Epithelial cell of proximal tubule (primary cell): ENCODE data around the gene PLEKHJ1. TPM values are rescaled to one million over a fixed set of nuclear protein-coding genes. Genes with fewer than 3 reads are reported as not detected.
A peak's percentile ranks its signal among the peaks of the same experiment; 100 is the strongest.

Source experiments
- DNase-seq: peaks from one replicate; pipeline ENCODE4 v3.0.0-alpha.2; 2011; ENCODE audit warnings: low read depth
- H3K4me3 ChIP-seq: 2 replicates; pipeline ENCODE4 v1.5.1; 2011; ENCODE audit warnings: low read depth, mild to moderate bottlenecking, low read length
- CTCF ChIP-seq: conservative IDR thresholded peaks from 2 replicates; pipeline ENCODE4 v1.5.1; 2012; ENCODE audit warnings: low read depth, mild to moderate bottlenecking, low read length
- total RNA-seq: library from RNA; depleted of rRNA; stranded (reverse); fragments of >200 nt; gene quantifications from 2 replicates; pipeline ENCODE4 v1.2.3, GENCODE V29; 2015

The PLEKHJ1 gene
- total RNA-seq, 1 donor from 2014 or later = 167 TPM

GRCh38 chr19:2278459-2279158, 42.5 kb upstream of the PLEKHJ1 start:
- no peak overlapping the region for H3K4me3 ChIP-seq
- TF ChIP-seq CTCF = no peak
- no peak for DNase-seq

GRCh38 chr19:2277138-2277537, 41.0 kb upstream of the PLEKHJ1 start:
- no peak for DNase-seq
- H3K4me3 ChIP-seq = no peak overlapping the region
- no peak for TF ChIP-seq CTCF

GRCh38 chr19:2276429-2276986, 40.4 kb upstream of the PLEKHJ1 start:
- no peak for TF ChIP-seq CTCF
- DNase-seq = no peak

GRCh38 chr19:2275588-2276428, 39.7 kb upstream of the PLEKHJ1 start:
- DNase-seq = no peak
- no peak for TF ChIP-seq CTCF
- no peak overlapping the region for H3K4me3 ChIP-seq

More at GRCh38 chr19:2276429-2276986, 40.4 kb upstream of the PLEKHJ1 start:
- no peak overlapping the region for H3K4me3 ChIP-seq

- no peak overlapping the region for H3K4me3 ChIP-seq
- peak; percentile 59 for TF ChIP-seq CTCF
- no peak for DNase-seq
Observed at GRCh38 chr19:2274931-2275535, 38.9 kb upstream of the PLEKHJ1 start.

- no peak overlapping the region for H3K4me3 ChIP-seq
- no peak for DNase-seq
- no peak for TF ChIP-seq CTCF
Observed at GRCh38 chr19:2274185-2274711, 38.1 kb upstream of the PLEKHJ1 start.
